ENCODE measurements around the gene EXOC6B.

Gene EXOC6B

GRCh38 chr2:72182547-72182946 is 643.3 kb downstream of the EXOC6B start:
- no peak overlapping the region for H3K4me2 ChIP-seq (ENCODE audit: low read depth, low read length)
- H3K36me3 ChIP-seq (replicated peaks; ENCODE audit: insufficient read depth, low read length) = no peaks in the 10 kb centered on the region
- H4K20me1 ChIP-seq (ENCODE audit: insufficient read depth, low read length) = no peaks in the 10 kb centered on the region
- H3K9me3 ChIP-seq (replicated peaks; ENCODE audit: insufficient read depth, low read length) = no peaks in the 10 kb centered on the region
- no peak for TF ChIP-seq EZH2 (optimal IDR thresholded peaks at IDR 0.05; ENCODE audit: low read depth, low read length)
- no peak for TF ChIP-seq CTCF (IDR thresholded peaks at IDR 0.05; ENCODE audit: low read length)
- TF ChIP-seq EZH2phosphoT487 (IDR thresholded peaks at IDR 0.05; ENCODE audit: low read length) = no peak
- no peaks in the 10 kb centered on the region for H3F3A ChIP-seq (ENCODE audit: insufficient read depth, low read length)
- H2AFZ ChIP-seq (ENCODE audit: low read length) = no peak overlapping the region
- H3K9ac ChIP-seq (ENCODE audit: low read length) = no peak overlapping the region
- H3K27ac ChIP-seq (ENCODE audit: low read length) = no peak overlapping the region
- H3K9me2 ChIP-seq (replicated peaks; ENCODE audit: insufficient read depth, low read length) = no peaks in the 10 kb centered on the region
- H3K4me1 ChIP-seq (ENCODE audit: low read length) = no peaks in the 10 kb centered on the region
- no peak overlapping the region for H3K4me3 ChIP-seq (ENCODE audit: low read length)
- H3K79me2 ChIP-seq (ENCODE audit: low read length) = no peaks in the 10 kb centered on the region
- H3K27me3 ChIP-seq (replicated peaks; ENCODE audit: insufficient read depth, low read length) = no peaks in the 10 kb centered on the region
- no peak for DNase-seq

- Histone ChIP-seq H3K9me3 (replicated peaks; ENCODE audit: insufficient read depth, low read length) (no peaks in the 10 kb centered on the region), H3K36me3 (replicated peaks; ENCODE audit: insufficient read depth, low read length) (no peaks in the 10 kb centered on the region), H3K4me1 (ENCODE audit: low read length) (no peaks in the 10 kb centered on the region), H4K20me1 (ENCODE audit: insufficient read depth, low read length) (no peaks in the 10 kb centered on the region), H3K27me3 (replicated peaks; ENCODE audit: insufficient read depth, low read length) (no peaks in the 10 kb centered on the region), H3K27ac (ENCODE audit: low read length) (no peak overlapping the region), H3K9me2 (replicated peaks; ENCODE audit: insufficient read depth, low read length) (no peaks in the 10 kb centered on the region), H3F3A (ENCODE audit: insufficient read depth, low read length) (no peaks in the 10 kb centered on the region), H3K9ac (ENCODE audit: low read length) (no peak overlapping the region), H3K4me2 (ENCODE audit: low read depth, low read length) (no peak overlapping the region), H3K79me2 (ENCODE audit: low read length) (no peaks in the 10 kb centered on the region), H3K4me3 (ENCODE audit: low read length) (no peak overlapping the region), H2AFZ (ENCODE audit: low read length) (no peak overlapping the region)
- DNase-seq = no peak
- TF ChIP-seq EZH2 (optimal IDR thresholded peaks at IDR 0.05; ENCODE audit: low read depth, low read length) (no peak), CTCF (IDR thresholded peaks at IDR 0.05; ENCODE audit: low read length) (no peak), EZH2phosphoT487 (IDR thresholded peaks at IDR 0.05; ENCODE audit: low read length) (no peak)
Measured at GRCh38 chr2:72181616-72182015, 644.2 kb downstream of the EXOC6B start.

GRCh38 chr2:72180351-72180750 is 645.5 kb downstream of the EXOC6B start:
- Histone ChIP-seq H4K20me1 (ENCODE audit: insufficient read depth, low read length) (no peaks in the 10 kb centered on the region), H3K9ac (ENCODE audit: low read length) (no peak overlapping the region), H2AFZ (ENCODE audit: low read length) (no peak overlapping the region), H3K9me3 (replicated peaks; ENCODE audit: insufficient read depth, low read length) (no peaks in the 10 kb centered on the region), H3K4me3 (ENCODE audit: low read length) (no peak overlapping the region), H3K36me3 (replicated peaks; ENCODE audit: insufficient read depth, low read length) (no peaks in the 10 kb centered on the region), H3K79me2 (ENCODE audit: low read length) (no peaks in the 10 kb centered on the region), H3K27ac (ENCODE audit: low read length) (no peak overlapping the region), H3F3A (ENCODE audit: insufficient read depth, low read length) (no peaks in the 10 kb centered on the region), H3K27me3 (replicated peaks; ENCODE audit: insufficient read depth, low read length) (no peaks in the 10 kb centered on the region), H3K9me2 (replicated peaks; ENCODE audit: insufficient read depth, low read length) (no peaks in the 10 kb centered on the region), H3K4me1 (ENCODE audit: low read length) (no peaks in the 10 kb centered on the region), H3K4me2 (ENCODE audit: low read depth, low read length) (no peak overlapping the region)
- no peak for DNase-seq
- no peak for TF ChIP-seq CTCF (IDR thresholded peaks at IDR 0.05; ENCODE audit: low read length)
- TF ChIP-seq EZH2 (optimal IDR thresholded peaks at IDR 0.05; ENCODE audit: low read depth, low read length) = no peak
- TF ChIP-seq EZH2phosphoT487 (IDR thresholded peaks at IDR 0.05; ENCODE audit: low read length) = no peak

All from MM.1S (cell line).